OCI-LY1 (cell line): Measurements from ENCODE around the gene C9orf50.

Source experiments
- CTCF ChIP-seq: fragments of 200-600 bp; sonication (generic), shearing (Covaris generic); IDR thresholded peaks from 2 replicates; pipeline ENCODE4 v1.5.1; 2017; ENCODE audit warnings: mild to moderate bottlenecking, antibody characterized with exemption, low read length, moderate library complexity, mixed read lengths
- EZH2 ChIP-seq: fragments of 200-600 bp; sonication (generic), shearing (Covaris generic); IDR thresholded peaks from 2 replicates; pipeline ENCODE4 v1.8.0; 2017; ENCODE audit warnings: borderline replicate concordance, mixed run types, mild to moderate bottlenecking, antibody characterized with exemption, low read length, moderate library complexity, mixed read lengths

GRCh38 chr9:129579294-129579693, 41.6 kb downstream of the C9orf50 start:
- TF ChIP-seq CTCF, result no peak
- no peak for TF ChIP-seq EZH2
